H9 (cell line): Measurements from ENCODE around the gene OGFOD2. TPM values are rescaled to one million over a fixed set of nuclear protein-coding genes. Genes with fewer than 3 reads are reported as not detected.

Experiments used
- DNase-seq: peaks from one replicate; pipeline ENCODE4 v3.0.0-alpha.2; 2017
- H2AFZ ChIP-seq: one replicate; pipeline ENCODE4 v1.6.1; 2013; ENCODE audit warnings: mild to moderate bottlenecking, low read length, control low read depth, moderate library complexity
- H2AK5ac ChIP-seq: 2 replicates; pipeline ENCODE4 v1.6.1; 2013; ENCODE audit warnings: low read length, control low read depth, mixed read lengths; ENCODE audit not compliant: insufficient read length
- H2BK120ac ChIP-seq: one replicate; pipeline ENCODE4 v1.6.1; 2013; ENCODE audit warnings: low read depth, mild to moderate bottlenecking, low read length, control low read depth, inconsistent platforms; ENCODE audit not compliant: poor library complexity, severe bottlenecking
- H2BK12ac ChIP-seq: 2 replicates; pipeline ENCODE4 v1.6.1; 2013; ENCODE audit warnings: low read length, control low read depth, mixed read lengths, low read depth; ENCODE audit not compliant: insufficient read length
- H2BK15ac ChIP-seq: 2 replicates; pipeline ENCODE4 v1.6.1; 2013; ENCODE audit warnings: low read depth, low read length, control low read depth
- H2BK20ac ChIP-seq: one replicate; pipeline ENCODE4 v1.6.1; 2013; ENCODE audit warnings: low read depth, mild to moderate bottlenecking, low read length, control low read depth, inconsistent platforms; ENCODE audit not compliant: poor library complexity, severe bottlenecking
- H2BK5ac ChIP-seq: 2 replicates; pipeline ENCODE4 v1.6.1; 2013; ENCODE audit warnings: low read length, control low read depth, mixed read lengths; ENCODE audit not compliant: insufficient read length
- H3K14ac ChIP-seq: 2 replicates; pipeline ENCODE4 v1.6.1; 2013; ENCODE audit warnings: low read length, control low read depth; ENCODE audit not compliant: insufficient read depth
- H3K18ac ChIP-seq: 2 replicates; pipeline ENCODE4 v1.6.1; 2013; ENCODE audit warnings: low read depth, mild to moderate bottlenecking, mixed read lengths, low read length, control low read depth; ENCODE audit not compliant: insufficient read length
- H3K23ac ChIP-seq: 2 replicates; pipeline ENCODE4 v1.6.1; 2013; ENCODE audit warnings: low read length, control low read depth, mixed read lengths, low read depth; ENCODE audit not compliant: insufficient read length
- H3K23me2 ChIP-seq: 2 replicates; pipeline ENCODE4 v1.6.1; 2013; ENCODE audit warnings: low read depth, mild to moderate bottlenecking, mixed read lengths, low read length, control low read depth; ENCODE audit not compliant: insufficient read length, poor library complexity, severe bottlenecking
- H3K27ac ChIP-seq: 2 replicates; pipeline ENCODE4 v1.5.1; 2013; ENCODE audit warnings: low read length, control low read depth, mixed read lengths, low read depth; ENCODE audit not compliant: insufficient read length
- H3K27me3 ChIP-seq: 2 replicates; pipeline ENCODE4 v1.6.1; 2013; ENCODE audit warnings: low read length, control low read depth, inconsistent platforms; ENCODE audit not compliant: insufficient read depth
- H3K4ac ChIP-seq: 2 replicates; pipeline ENCODE4 v1.6.1; 2013; ENCODE audit warnings: low read depth, mild to moderate bottlenecking, control low read depth, inconsistent platforms, low read length, moderate library complexity
- H3K4me1 ChIP-seq: 2 replicates; pipeline ENCODE4 v1.6.1; 2013; ENCODE audit warnings: low read length, control low read depth, inconsistent platforms; ENCODE audit not compliant: insufficient read depth
- H3K4me2 ChIP-seq: 2 replicates; pipeline ENCODE4 v1.6.1; 2013; ENCODE audit warnings: low read length, control low read depth, mixed read lengths; ENCODE audit not compliant: insufficient read length, insufficient read depth
- H3K56ac ChIP-seq: 2 replicates; pipeline ENCODE4 v1.6.1; 2013; ENCODE audit warnings: low read depth, mild to moderate bottlenecking, mixed read lengths, low read length, control low read depth; ENCODE audit not compliant: insufficient read length
- H3K79me1 ChIP-seq: 2 replicates; pipeline ENCODE4 v1.6.1; 2013; ENCODE audit warnings: low read depth, mild to moderate bottlenecking, moderate library complexity, low read length, control low read depth, inconsistent platforms; ENCODE audit not compliant: insufficient read depth, poor library complexity, severe bottlenecking
- H3K79me2 ChIP-seq: 2 replicates; pipeline ENCODE4 v1.6.1; 2013; ENCODE audit warnings: low read length, control low read depth, inconsistent platforms; ENCODE audit not compliant: insufficient read depth
- H3K9ac ChIP-seq: 2 replicates; pipeline ENCODE4 v1.6.1; 2013; ENCODE audit warnings: low read length, control low read depth, mixed read lengths; ENCODE audit not compliant: insufficient read length; ENCODE audit errors: extremely low read depth
- H3K9me3 ChIP-seq: one replicate; pipeline ENCODE4 v1.6.1; 2013; ENCODE audit warnings: low read depth, low read length, inconsistent platforms; ENCODE audit not compliant: control insufficient read depth
- H3T11ph ChIP-seq: one replicate; pipeline ENCODE4 v1.6.1; 2013; ENCODE audit warnings: mild to moderate bottlenecking, low read length, control low read depth, inconsistent platforms
- H4K20me1 ChIP-seq: one replicate; pipeline ENCODE4 v1.6.1; 2013; ENCODE audit not compliant: control insufficient read depth, insufficient read length, insufficient read depth
- H4K5ac ChIP-seq: 2 replicates; pipeline ENCODE4 v1.6.1; 2013; ENCODE audit warnings: low read depth, mild to moderate bottlenecking, mixed read lengths, low read length, control low read depth; ENCODE audit not compliant: insufficient read length
- H4K8ac ChIP-seq: replicated peaks from 2 replicates; pipeline ENCODE4 v1.6.1; 2013; ENCODE audit warnings: low read length, control low read depth, mixed read lengths, low read depth; ENCODE audit not compliant: insufficient read length
- H4K91ac ChIP-seq: 2 replicates; pipeline ENCODE4 v1.6.1; 2013; ENCODE audit warnings: low read depth, mild to moderate bottlenecking, moderate library complexity, mixed read lengths, low read length, control low read depth; ENCODE audit not compliant: insufficient read length
- H3K27ac Mint-ChIP-seq, 3 experiments: 2 replicates in 2 of 3; 3 replicates in 1 of 3; pipeline ENCODE4 v1.8.0; 2020 to 2021; ENCODE audit warnings: mixed read lengths in 3 of 3, mild to moderate bottlenecking in 1 of 3, moderate library complexity in 1 of 3
- H3K27me3 Mint-ChIP-seq: 2 replicates; pipeline ENCODE4 v1.8.0; 2021; ENCODE audit warnings: low read depth, mild to moderate bottlenecking, moderate library complexity, mixed read lengths
- H3K36me3 Mint-ChIP-seq, 3 experiments: 2 replicates in 2 of 3; 3 replicates in 1 of 3; pipeline ENCODE4 v1.8.0; 2020 to 2021; ENCODE audit warnings: low read depth in 3 of 3, mixed read lengths in 3 of 3; ENCODE audit not compliant: insufficient read depth in 1 of 3
- H3K4me1 Mint-ChIP-seq, 2 experiments: 2 replicates each; pipeline ENCODE4 v1.8.0; 2020; ENCODE audit warnings: mixed read lengths in 2 of 2
- H3K4me3 Mint-ChIP-seq, 2 experiments: 2 replicates in 1 of 2; 3 replicates in 1 of 2; pipeline ENCODE4 v1.8.0; 2020 to 2021; ENCODE audit warnings: mild to moderate bottlenecking in 2 of 2, mixed read lengths in 2 of 2, moderate library complexity in 1 of 2
- H3K9me3 Mint-ChIP-seq, 2 experiments: 2 replicates in 1 of 2; 3 replicates in 1 of 2; pipeline ENCODE4 v1.8.0; 2020; ENCODE audit warnings: mild to moderate bottlenecking in 2 of 2, mixed read lengths in 2 of 2, moderate library complexity in 1 of 2
- WGBS: extraction: QIAGEN DNeasy Blood & Tissue Kit; methylation state at CpG from one replicate; pipeline ENCODE4 v1.1.7; 2013; ENCODE audit warnings: missing lambda C conversion rate, low lambda C conversion rate, mixed read lengths; ENCODE audit not compliant: insufficient read length; ENCODE audit errors: extremely low coverage; 5-methylcytosine and 5-hydroxymethylcytosine counted together
- total RNA-seq: library from RNA; stranded (reverse); gene quantifications from 2 replicates; pipeline ENCODE4 v1.2.1, GENCODE V29; 2021
- TF ChIP-seq, protein P1 (sequence below): fragments of 200-600 bp; sonication (generic); conservative IDR thresholded peaks from 3 replicates; pipeline ENCODE4 v1.8.0; 2021; ENCODE audit warnings: antibody characterized with exemption, mild to moderate bottlenecking

OGFOD2 gene
- total RNA-seq, 1 experiment from 2014 or later, result 14.7 TPM

DNA sequence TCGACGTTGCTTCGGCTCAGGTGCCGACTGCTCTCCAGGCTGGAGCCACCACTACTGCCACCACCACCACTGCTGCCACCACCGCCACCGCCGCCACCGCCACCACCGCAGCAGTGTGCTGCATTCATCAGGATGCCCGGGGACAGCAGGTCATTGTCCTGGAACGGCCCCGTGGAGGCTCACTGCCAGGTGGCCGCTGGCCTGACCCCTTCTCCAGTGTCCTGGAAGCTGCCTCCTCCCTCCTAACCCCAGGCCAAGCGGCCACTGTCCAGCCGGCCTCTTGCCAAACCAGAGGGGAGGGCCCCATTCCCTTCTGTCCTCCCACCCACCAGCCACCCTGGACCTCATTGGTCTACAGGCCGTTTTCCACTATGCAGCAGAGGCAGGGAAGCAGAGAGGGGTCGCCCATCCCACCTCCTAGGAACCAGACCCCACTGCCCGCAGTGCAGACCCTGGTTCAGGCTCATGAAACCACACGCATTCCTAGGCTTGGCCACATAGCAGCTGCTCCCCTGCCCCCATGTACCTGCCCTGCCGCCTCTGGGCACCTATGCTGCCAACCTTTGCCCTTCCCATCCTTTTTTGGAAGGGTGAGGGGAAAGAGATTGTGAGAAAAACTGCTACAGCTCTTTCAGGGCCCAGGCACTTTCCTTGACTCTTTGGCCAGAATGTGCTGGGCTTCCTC, 20.6 kb downstream of the OGFOD2 start:
- no peak overlapping the region for H3T11ph ChIP-seq
- no peak overlapping the region for H2AFZ ChIP-seq
- TF ChIP-seq, protein P1, sequence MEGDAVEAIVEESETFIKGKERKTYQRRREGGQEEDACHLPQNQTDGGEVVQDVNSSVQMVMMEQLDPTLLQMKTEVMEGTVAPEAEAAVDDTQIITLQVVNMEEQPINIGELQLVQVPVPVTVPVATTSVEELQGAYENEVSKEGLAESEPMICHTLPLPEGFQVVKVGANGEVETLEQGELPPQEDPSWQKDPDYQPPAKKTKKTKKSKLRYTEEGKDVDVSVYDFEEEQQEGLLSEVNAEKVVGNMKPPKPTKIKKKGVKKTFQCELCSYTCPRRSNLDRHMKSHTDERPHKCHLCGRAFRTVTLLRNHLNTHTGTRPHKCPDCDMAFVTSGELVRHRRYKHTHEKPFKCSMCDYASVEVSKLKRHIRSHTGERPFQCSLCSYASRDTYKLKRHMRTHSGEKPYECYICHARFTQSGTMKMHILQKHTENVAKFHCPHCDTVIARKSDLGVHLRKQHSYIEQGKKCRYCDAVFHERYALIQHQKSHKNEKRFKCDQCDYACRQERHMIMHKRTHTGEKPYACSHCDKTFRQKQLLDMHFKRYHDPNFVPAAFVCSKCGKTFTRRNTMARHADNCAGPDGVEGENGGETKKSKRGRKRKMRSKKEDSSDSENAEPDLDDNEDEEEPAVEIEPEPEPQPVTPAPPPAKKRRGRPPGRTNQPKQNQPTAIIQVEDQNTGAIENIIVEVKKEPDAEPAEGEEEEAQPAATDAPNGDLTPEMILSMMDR, result no peak
- H4K8ac ChIP-seq, result no peak overlapping the region
- no peak overlapping the region for H3K4me3 Mint-ChIP-seq
- DNase-seq, result no peak
- H3K23me2 ChIP-seq, result no peaks in the 10 kb centered on the region
- H3K79me2 ChIP-seq, result no peaks in the 10 kb centered on the region
- WGBS, result no CpG with 5 or more reads among the region's 20 CpGs
- no peak overlapping the region; a peak in 1 of 7 replicates for H3K27ac Mint-ChIP-seq
- no peak overlapping the region for H2BK20ac ChIP-seq
- no peak overlapping the region for H3K9ac ChIP-seq
- no peaks in the 10 kb centered on the region; the same call in none of the 2 replicates for H3K27me3 Mint-ChIP-seq
- H2BK12ac ChIP-seq, result no peak overlapping the region
- no peak overlapping the region for H2AK5ac ChIP-seq
- H3K4me1 Mint-ChIP-seq, result 0 out of 4 replicates have a peak, but pooled peaks cover 0 to 5% of the 10 kb centered on the region in 2 experiments
- H3K9me3 Mint-ChIP-seq, result no peaks in the 10 kb centered on the region
- H2BK120ac ChIP-seq, result no peak overlapping the region
- no peaks in the 10 kb centered on the region for H3K9me3 ChIP-seq
- H2BK15ac ChIP-seq, result no peak overlapping the region
- H3K27me3 ChIP-seq, result no peaks in the 10 kb centered on the region
- H3K14ac ChIP-seq, result no peak overlapping the region
- no peak overlapping the region for H3K27ac ChIP-seq
- no peak overlapping the region for H4K5ac ChIP-seq
- H3K4me2 ChIP-seq, result no peak overlapping the region
- H4K20me1 ChIP-seq, result no peaks in the 10 kb centered on the region
- no peaks in the 10 kb centered on the region for H3K79me1 ChIP-seq
- no peaks in the 10 kb centered on the region for H3K4me1 ChIP-seq
- no peak overlapping the region for H3K56ac ChIP-seq
- H3K23ac ChIP-seq, result no peak overlapping the region
- no peaks in the 10 kb centered on the region for H3K36me3 Mint-ChIP-seq
- H2BK5ac ChIP-seq, result no peak overlapping the region
- no peak overlapping the region for H3K4ac ChIP-seq
- no peak overlapping the region for H4K91ac ChIP-seq
- no peak overlapping the region for H3K18ac ChIP-seq
